ENCODE measurements around the gene SLC2A9.
A peak's percentile ranks its signal among the peaks of the same experiment; 100 is the strongest.

The SLC2A9 gene

GRCh38 chr4:10041036-10041435 is 19.7 kb upstream of the SLC2A9 start:
- DNase-seq = no peak

- no peak for DNase-seq
Observed at GRCh38 chr4:10040049-10040892, 19.0 kb upstream of the SLC2A9 start.

DNA sequence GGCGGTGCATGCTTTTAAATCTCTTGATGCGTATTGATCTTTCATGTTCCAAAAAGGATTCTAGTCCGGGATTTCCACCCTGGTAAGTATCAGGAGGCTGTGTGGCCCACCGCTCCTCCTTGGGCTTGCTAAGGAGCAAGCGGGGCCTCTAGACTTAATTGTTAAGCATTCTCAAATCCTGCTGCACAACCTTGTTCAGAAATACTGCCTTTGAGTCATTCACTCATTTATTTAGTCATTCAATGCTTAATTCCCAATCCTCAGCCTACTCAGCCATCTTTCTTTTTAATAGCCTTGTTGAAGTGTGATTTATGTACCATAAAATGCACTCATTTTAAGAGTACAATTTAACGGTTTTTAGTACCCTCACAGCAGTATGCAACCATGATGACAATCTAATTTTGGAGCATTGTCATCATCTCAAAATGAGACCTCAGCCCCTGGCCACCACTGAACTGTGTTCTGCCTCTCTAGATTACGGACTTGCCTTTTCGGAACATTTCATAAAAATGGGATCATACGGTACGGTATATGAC is 15.6 kb upstream of the SLC2A9 start:
- DNase-seq = no peak

DNA sequence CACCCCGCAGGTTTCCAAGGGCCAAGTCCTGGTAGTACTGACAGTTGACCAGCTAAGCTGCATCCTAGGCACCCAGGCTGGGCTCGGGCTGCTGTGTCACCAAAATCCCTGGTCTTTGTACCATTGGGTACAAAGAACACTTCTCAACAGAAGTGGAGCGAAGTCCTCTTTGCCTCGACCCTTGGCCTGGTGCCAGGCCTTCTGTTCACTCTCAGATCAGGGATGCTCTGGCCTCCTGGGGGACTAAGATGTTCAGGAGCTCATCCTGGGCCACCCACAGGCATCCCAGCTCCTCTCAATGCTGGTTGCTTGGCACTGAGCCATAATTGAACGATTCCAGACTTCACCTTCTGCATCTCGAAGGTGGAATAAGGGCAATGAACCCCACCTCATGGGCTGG is 13.8 kb upstream of the SLC2A9 start:
- DNase-seq = no peak

DNA sequence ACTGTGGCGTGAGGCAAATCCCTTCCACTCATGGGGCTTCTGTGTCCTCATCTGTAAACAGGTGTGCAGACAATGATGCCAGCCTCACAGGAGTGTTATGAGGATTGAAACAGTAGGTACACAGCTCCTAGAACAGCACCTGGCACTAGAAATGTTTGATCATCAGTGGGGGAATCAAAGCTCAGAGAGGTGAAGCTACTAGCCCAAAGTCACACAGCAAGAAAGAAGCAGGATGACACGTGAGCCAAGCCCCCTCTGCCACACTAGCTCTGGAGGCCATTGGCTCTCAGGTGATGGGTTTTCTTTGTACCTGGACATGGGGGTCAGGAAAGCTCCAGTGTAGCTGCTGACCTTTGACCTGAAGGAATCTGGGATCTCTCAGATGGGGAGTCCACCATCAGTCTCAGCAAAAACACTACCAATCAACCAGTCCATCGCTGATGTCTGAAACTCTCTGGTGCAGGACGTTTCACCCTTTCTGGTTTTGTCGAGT is 13.4 kb upstream of the SLC2A9 start:
- DNase-seq = no peak

DNA sequence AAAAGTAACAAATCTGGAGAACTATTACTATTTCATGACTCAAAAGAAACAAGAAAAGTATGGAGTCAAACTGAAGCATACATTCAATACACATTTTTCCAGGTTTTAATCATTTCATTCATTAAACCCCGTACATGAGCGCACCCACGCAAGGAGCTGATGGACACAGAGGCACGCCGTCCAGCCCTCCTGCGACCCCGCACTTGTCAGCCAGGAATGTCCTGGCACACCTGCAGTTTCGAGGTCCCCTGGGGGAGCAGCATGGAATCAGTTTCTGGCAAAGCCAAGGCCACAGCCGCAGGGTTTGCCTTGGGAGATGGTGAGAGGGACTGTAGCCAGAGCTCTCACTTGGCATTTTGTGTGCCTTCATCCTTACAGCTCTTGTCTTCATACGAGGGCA is 12.8 kb upstream of the SLC2A9 start:
- DNase-seq = no peak

DNA sequence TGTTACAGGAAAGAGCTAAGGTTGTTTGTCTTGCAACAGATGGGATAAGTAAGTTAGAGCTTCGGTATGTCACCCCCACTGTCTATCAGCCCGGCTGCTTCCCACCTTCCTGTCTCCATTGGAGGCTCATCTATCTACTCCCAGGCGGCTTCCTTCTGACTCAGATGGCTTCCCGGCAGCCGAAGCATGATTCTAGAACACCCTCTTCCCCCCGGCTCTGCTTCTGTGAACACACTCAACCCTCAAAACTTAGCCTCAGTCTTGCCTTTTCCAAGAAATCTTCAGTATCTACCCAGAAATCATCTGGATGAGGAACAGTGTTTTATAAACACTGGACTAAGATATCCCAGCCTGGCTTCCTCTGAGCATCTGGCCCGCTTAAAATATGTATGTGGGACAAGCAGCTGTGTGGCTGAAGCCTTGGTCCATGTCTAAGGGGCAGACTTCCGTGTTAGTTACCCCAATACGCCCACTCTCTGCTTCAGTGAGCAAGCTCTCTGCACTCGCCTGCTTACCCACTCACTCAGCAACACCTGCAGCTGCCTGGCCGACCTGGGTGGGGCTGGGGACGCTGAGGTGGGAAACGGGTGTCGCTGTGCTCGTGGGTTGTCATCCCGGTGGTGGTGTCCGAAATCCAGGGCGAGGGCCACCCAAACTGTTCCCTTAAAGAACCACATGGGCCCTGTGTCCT is 12.0 kb upstream of the SLC2A9 start:
- DNase-seq = no peak

GRCh38 chr4:10032625-10033024 is 11.3 kb upstream of the SLC2A9 start:
- no peak for DNase-seq

DNA sequence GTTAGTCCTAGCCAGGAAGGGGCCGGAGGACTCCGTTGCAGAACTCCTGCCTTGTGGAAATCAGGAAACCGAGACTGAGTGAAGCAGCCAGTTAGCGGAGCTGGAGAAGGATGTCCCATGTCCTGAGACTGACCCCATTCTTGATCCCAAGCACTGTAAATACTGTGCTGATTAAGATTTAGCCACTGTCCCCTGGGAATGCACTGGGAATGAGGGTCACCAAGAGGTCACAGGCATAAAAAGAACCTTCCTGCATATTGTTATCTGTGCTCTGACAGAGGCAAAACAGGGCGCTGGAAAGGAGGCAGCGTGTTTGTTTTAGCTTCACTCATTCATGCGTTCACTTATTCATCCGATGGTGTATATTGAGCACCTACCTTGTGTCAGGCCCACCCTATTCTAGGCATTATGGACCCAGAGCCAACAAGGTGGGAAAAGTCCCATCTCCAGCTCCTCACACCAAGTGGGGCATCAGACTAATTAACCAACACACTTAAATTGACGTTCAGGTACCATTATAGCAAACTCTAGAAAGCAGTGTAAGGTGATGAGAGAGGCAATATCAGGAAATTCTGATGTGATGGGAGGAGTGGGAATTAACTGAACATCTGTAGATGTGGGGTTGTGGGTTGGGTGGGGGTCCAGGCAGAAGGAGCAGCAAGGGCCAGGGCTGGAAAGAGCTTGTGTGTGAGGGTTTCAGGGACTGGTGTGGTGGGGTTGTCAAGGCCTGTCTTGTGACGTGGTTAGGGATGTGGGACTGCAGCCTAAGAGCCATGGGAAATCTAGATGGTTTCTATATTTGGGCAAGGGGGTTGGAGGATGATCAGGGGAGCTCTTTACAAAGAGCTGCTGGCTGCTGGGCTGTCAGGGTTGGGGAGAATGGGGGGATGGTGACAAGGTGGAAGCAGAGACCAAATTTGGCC is 10.6 kb upstream of the SLC2A9 start:
- no peak for DNase-seq

- DNase-seq = peak; percentile 84
Observed at GRCh38 chr4:10030972-10031667, 9.8 kb upstream of the SLC2A9 start.

GRCh38 chr4:10029403-10029802 is 8.1 kb upstream of the SLC2A9 start:
- DNase-seq = no peak

DNA sequence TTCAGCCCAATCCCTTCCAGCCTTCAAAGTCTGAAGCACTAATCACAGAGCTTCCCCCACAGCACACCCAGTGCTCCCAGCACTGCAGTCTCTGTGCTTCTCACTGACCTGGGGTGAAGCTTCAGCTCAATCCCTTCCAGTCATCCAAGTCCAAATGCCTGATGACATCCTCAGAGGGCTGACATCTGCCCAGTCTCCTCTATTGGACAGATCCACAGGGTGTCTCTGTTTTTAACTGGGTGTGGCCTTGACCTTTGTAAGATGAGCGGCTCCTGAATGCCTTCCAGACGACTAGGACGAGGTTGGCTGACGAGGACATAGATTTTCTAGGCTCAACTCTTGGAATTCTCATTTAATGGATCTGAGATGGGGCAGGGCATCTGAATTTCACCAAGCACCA is 7.6 kb upstream of the SLC2A9 start:
- no peak for DNase-seq

GRCh38 chr4:10026485-10026884 is 5.2 kb upstream of the SLC2A9 start:
- DNase-seq = no peak

DNA sequence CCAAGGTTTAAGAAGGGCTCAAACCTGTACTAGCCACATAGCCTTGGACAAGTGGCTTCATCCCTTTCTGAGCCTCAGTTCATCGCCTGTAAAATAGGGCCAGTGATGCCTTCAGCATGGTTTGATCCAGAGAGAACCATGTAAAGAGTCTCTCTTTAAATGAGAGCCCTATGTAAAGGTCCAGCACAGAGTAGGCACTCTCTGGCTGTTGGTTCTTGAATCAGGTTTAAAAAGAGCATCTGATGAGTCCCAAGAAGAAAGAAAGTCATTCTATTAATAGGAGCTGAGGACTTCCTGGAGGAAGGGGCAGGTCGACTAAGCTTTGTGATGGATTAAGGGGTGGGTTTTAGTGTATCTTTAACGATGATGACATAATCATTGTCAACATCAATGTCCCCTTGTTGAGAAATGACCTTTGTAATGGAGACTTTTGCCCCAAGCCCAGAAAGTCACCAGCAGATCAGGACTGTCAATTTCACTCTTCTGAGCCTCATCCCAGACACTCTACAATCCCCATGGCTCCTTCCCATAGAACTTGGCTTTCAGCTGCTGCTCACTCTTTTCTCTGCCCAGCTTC is 4.0 kb upstream of the SLC2A9 start:
- DNase-seq = no peak

- DNase-seq = no peak
Observed at GRCh38 chr4:10024303-10024702, 3.0 kb upstream of the SLC2A9 start.

DNA sequence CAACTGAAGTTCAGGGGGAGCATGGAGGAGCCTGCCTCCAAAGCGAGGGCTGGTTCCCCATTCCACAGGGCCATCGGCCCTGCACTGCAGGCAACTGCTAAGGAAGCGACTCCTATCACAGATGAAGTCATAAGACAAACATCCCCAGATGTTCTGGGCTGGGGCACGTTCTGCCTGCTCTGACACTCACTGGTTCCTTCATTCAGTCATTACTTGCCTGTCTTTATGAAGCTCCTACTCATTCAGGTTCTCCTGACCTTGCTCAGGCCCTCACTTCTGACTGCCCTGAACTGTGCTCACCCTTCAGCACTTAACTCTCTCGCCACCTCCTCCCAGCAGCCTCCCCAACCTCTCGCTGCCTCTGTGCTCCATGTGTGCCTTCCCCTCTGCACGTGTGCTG is 2.5 kb upstream of the SLC2A9 start:
- no peak for DNase-seq

DNA sequence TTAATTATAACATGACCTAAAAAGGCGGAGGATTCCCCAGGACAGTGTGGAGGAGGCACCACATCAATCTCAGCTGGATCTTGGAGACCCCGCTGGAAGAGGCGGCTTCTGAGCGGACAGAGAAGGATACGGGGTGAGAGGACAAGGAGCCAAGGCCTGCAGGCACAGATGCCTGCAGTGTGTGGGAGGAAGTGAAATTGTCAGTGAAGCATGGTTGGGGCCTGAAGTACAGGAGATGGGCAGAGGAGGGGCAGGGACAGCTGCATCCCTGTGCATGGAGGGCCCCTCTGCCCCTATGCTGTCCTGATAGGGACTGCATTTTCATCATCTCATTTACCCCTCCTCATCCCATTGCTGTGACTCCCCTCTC is 1.7 kb upstream of the SLC2A9 start:
- no peak for DNase-seq

DNA sequence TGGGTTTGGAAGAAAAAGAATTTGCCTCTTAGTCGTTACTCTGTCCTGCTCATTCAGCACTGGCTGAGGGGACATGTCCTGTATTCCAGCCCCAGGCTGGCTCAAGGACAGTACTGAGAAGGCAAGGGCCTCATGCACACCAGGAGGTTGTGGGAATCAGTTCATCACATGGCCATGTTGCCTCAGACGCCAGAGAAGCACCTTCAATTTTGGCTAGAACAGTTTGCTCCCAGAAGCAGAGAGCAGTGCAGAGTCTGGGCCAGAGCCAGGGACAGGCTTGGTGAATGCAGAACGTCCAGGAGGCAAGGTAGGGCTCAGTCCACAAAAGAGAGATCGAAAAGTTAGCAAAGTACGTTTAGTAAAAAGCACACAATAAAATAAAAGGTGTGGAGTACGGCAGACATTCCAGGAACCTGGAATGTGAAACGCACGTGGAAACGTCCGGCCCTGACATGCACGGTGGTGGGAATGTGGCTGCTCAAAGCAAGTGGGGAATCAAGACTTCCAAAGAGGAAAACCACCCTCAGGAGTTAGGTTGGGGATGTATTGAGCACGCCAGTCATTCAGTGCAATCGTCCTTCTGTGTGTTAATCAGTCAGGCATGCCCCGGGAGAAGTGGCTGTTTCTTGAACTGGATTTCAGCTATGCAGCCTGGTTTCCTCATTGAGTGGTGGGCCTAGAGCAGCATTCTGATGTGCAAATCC is 1.2 kb upstream of the SLC2A9 start:
- DNase-seq = no peak

DNA sequence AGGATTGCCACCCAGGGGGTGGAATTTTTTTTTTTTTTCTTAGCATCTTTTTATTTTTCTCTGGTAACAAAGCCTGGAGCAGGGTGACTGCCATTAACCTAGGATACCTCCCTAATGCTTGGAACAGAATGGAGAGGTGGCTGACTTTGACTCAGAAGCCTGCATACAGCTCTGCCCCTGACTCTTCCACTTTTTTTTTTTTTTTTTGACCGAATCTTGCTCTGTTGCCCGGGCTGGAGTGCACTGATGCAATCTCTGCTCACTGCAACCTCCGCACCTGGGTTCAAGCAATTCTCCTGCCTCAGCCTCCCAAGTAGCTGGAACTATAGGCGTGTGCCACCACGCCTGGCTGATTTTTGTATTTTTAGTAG is 341 bp upstream of the SLC2A9 start:
- DNase-seq = no peak

DNA sequence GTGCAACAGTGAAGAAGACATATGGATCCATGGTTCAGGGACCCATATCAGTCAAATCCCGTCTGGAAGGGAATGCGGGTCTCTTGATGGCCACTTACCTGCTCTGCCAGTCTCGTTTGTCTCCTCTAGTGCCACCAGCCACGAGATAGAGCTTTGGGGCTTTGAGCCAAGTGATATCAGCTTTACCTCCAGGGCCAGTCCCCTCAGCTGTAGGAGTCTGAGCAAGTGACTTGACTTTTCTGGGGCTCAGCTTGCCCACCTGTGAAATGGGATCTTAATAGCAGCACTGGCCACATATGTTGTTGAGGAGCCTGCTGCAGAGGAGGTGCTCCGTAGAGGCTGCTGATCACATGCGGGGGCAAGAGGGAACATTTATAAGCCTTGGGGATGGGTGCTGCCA is 1.2 kb downstream of the SLC2A9 start:
- no peak for DNase-seq

DNA sequence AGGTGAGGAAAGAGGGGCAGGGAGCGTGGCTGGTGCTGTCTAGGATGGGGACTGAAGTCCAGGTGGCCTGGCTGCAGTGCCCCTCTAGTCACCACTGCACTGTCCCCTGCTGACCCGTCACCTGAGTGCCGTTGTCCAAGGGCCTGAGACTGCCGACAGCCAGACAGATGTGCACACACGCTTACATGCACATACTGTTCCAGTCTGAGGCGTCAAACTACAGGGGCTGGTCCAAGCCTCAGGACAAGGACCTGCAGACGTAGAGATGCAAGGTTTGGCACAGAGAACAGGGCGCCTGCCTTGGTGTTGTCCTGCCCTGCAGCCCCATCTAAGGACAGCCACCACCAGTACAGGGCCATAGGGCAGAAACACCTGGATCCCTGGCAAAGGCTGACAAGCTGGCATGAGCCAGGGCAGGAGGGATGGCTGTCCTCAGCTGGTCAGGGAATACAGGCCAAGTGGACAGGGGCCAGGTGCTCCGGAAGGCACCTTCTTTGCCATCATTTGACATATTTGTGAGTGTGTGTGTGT is 1.7 kb downstream of the SLC2A9 start:
- no peak for DNase-seq

Data from retina (tissue), 1 donor.